Body of pancreas (tissue), 4 donors: ENCODE measurements around the gene ALOX5AP. TPM values are rescaled to one million over a fixed set of nuclear protein-coding genes. Genes with fewer than 3 reads are reported as not detected.

Experiments
- ATAC-seq: fragments of 150-250 bp; one replicate; pipeline ENCODE4 v1.9.1; 2016
- DNase-seq, 4 donors: peaks; one replicate each; pipeline ENCODE4 v3.0.0-alpha.2; 2019
- H3K27ac ChIP-seq, 4 donors: fragments of 200-600 bp; sonication (generic); 1 replicate in 3 of 4; 2 replicates in 1 of 4; pipeline versions ENCODE4 v1.5.1 to v1.6.1; 2016 to 2019; ENCODE audit warnings: mild to moderate bottlenecking in 1 of 4, mixed read lengths in 1 of 4, moderate library complexity in 1 of 4
- H3K27me3 ChIP-seq, 2 donors: fragments of 200-600 bp; sonication (generic); one replicate each; pipeline ENCODE4 v1.6.0; 2016; ENCODE audit warnings: mild to moderate bottlenecking in 1 of 2
- H3K36me3 ChIP-seq, 2 donors: fragments of 200-600 bp; sonication (generic); replicated peaks in 1 of 2; 2 replicates each; pipeline ENCODE4 v1.5.1; 2016; ENCODE audit warnings: low read depth in 2 of 2; ENCODE audit not compliant: insufficient read depth in 1 of 2
- H3K4me1 ChIP-seq: fragments of 200-600 bp; sonication (generic); one replicate; pipeline ENCODE4 v1.6.0; 2016
- H3K4me3 ChIP-seq, 2 donors: fragments of 200-600 bp; sonication (generic); 1 replicate in 1 of 2; 2 replicates in 1 of 2; pipeline ENCODE4 v1.5.1; 2016 to 2019
- H3K9me3 ChIP-seq, 3 donors: fragments of 200-600 bp; sonication (generic); 1 replicate in 2 of 3; 2 replicates in 1 of 3; pipeline ENCODE4 v1.5.1; 2016
- CTCF ChIP-seq, 7 experiments: fragments of 450-650 bp in 4 of 7; fragments of 200-600 bp in 3 of 7; sonication (generic) in 3 of 7; IDR thresholded peaks; one replicate each; pipeline ENCODE4 v1.5.1; 2016 to 2019; ENCODE audit warnings: antibody characterized with exemption in 7 of 7
- POLR2A ChIP-seq, 3 donors: fragments of 450-650 bp; IDR thresholded peaks; one replicate each; pipeline ENCODE4 v1.6.1; 2016; ENCODE audit warnings: antibody characterized with exemption in 3 of 3, mild to moderate bottlenecking in 2 of 3
- WGBS, 2 donors: methylation state at CpG; one replicate each; pipeline ENCODE4 v1.1.5; 2017; 5-methylcytosine and 5-hydroxymethylcytosine counted together
- intact Hi-C: fragments of 100-400 bp; cut with DNase I; formaldehyde crosslinking; loops from one replicate; pipeline ENCODE4 v1.15.1; 2023
- total RNA-seq, 2 donors: library from RNA; depleted of rRNA; stranded (reverse); fragments of >200 nt; gene quantifications; one replicate each; pipeline ENCODE4 v1.1.0, GENCODE V29; 2016

The ALOX5AP gene
- total RNA-seq, 2 donors from 2014 or later = 12.5 to 17.4 TPM

- Histone ChIP-seq H3K27ac (no peak overlapping the region), H3K36me3 (no peaks in the 10 kb centered on the region), H3K9me3 (no peaks in the 10 kb centered on the region), H3K4me3 (no peak overlapping the region), H3K4me1 (no peaks in the 10 kb centered on the region), H3K27me3 (no peaks in the 10 kb centered on the region)
- TF ChIP-seq CTCF (IDR thresholded peaks at IDR 0.05) (no peak), POLR2A (IDR thresholded peaks at IDR 0.05) (no peak)
- ATAC-seq (no peak), DNase-seq (no peak)
- intact Hi-C loops = no loop called here
These were observed 38.2 kb downstream of the ALOX5AP start for GRCh38 chr13:30773561-30773960.

GRCh38 chr13:30774214-30774730 is 38.9 kb downstream of the ALOX5AP start:
- intact Hi-C loops = no loop called here
- Histone ChIP-seq H3K27ac (no peak overlapping the region), H3K4me1 (no peaks in the 10 kb centered on the region), H3K9me3 (no peaks in the 10 kb centered on the region), H3K36me3 (no peaks in the 10 kb centered on the region), H3K27me3 (no peaks in the 10 kb centered on the region), H3K4me3 (no peak overlapping the region)
- ATAC-seq (no peak), DNase-seq (no peak)
- TF ChIP-seq CTCF (IDR thresholded peaks at IDR 0.05) = no peak
- no peak for TF ChIP-seq POLR2A (IDR thresholded peaks at IDR 0.05)
- WGBS, 2 donors = 87 to 91% methylated on average over 8 of the region's 8 CpGs

DNA sequence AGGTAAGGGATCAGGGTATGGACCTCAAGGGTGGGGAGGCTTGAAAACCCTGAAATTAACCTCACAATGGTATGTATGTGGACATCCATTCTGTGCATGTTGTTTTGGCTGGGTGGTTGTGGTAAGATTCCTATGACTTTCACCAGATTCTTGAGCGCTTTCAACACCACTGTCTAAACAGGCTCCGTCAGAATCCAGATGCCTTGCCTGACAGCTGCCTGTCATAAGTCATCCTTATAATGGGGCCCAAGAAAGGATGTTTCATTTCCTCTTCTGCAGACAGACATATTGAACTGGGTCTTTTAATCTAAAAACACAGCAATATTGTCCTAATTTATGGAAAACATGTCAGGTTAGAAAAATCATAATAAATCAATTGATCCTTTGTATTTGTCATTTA is 41.3 kb downstream of the ALOX5AP start:
- Histone ChIP-seq H3K36me3 (no peaks in the 10 kb centered on the region), H3K27me3 (no peaks in the 10 kb centered on the region), H3K4me1 (peaks cover 12% of the 10 kb centered on the region), H3K9me3 (no peaks in the 10 kb centered on the region), H3K27ac (no peak overlapping the region), H3K4me3 (no peak overlapping the region)
- TF ChIP-seq POLR2A (IDR thresholded peaks at IDR 0.05) = no peak
- no peak for TF ChIP-seq CTCF (IDR thresholded peaks at IDR 0.05)
- WGBS, 2 donors = 75 to 95% methylated on average over 2 of the region's 2 CpGs
- intact Hi-C loops = no loop called here
- ATAC-seq = no peak
- DNase-seq = no peak

DNA sequence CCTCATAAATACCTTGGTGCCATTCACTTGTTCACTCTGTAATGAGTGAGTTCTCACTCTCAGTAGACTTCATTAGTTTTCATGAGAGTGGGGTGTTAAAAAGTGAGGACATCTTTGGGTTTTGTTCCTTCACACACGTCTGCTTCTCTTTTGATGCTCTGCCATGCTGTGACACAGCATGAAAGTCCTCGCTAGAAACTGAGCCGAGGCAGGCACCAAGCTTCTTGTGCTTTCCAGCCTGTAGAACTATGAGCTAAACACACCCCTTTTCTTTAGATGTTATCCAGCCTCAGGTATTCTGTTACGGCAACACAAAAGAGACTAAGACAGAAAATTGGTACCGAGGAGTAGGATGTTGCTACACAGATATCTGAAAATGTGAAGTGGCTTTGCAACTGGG is 43.7 kb downstream of the ALOX5AP start:
- TF ChIP-seq CTCF (IDR thresholded peaks at IDR 0.05) (no peak), POLR2A (IDR thresholded peaks at IDR 0.05) (no peak)
- DNase-seq (no peak), ATAC-seq (no peak)
- H3K4me1 ChIP-seq = peaks cover 12% of the 10 kb centered on the region
- H3K4me3 ChIP-seq = no peak overlapping the region
- intact Hi-C loops = no loop called here
- H3K36me3 ChIP-seq = no peaks in the 10 kb centered on the region
- H3K9me3 ChIP-seq = no peaks in the 10 kb centered on the region
- no peaks in the 10 kb centered on the region for H3K27me3 ChIP-seq
- no peak overlapping the region for H3K27ac ChIP-seq
- WGBS, 2 donors = 84 to 88% methylated on average over 5 of the region's 5 CpGs

GRCh38 chr13:30779608-30780007 is 44.3 kb downstream of the ALOX5AP start:
- Histone ChIP-seq H3K9me3 (no peaks in the 10 kb centered on the region), H3K4me3 (no peak overlapping the region), H3K36me3 (no peaks in the 10 kb centered on the region), H3K27me3 (no peaks in the 10 kb centered on the region), H3K4me1 (peaks cover 12% of the 10 kb centered on the region), H3K27ac (no peak overlapping the region)
- TF ChIP-seq POLR2A (IDR thresholded peaks at IDR 0.05) (no peak), CTCF (IDR thresholded peaks at IDR 0.05) (no peak)
- ATAC-seq (no peak), DNase-seq (no peak)
- 84 to 90% methylated on average over 3 of the region's 3 CpGs for WGBS, 2 donors
- intact Hi-C loops = loop anchor here (10.0 kb wide), 2 partner anchors 65 to 645 kb away; no protein-coding TSS in a partner anchor
